HCT116 (cell line): ENCODE results near the gene C15orf61.

ENCODE experiments used
- EZH2 ChIP-seq: fragments of 200-600 bp; sonication (generic); IDR thresholded peaks from 2 replicates; pipeline ENCODE4 v1.6.1; 2017; ENCODE audit warnings: antibody characterized with exemption, mixed run types
- EZH2phosphoT487 ChIP-seq: fragments of 200-600 bp; IDR thresholded peaks from 2 replicates; pipeline ENCODE4 v1.6.1; 2018; ENCODE audit warnings: antibody characterized with exemption, borderline replicate concordance
- FOSL1 ChIP-seq: IDR thresholded peaks from 2 replicates; pipeline ENCODE4 v1.6.1; 2012; ENCODE audit warnings: low read depth

- no peak for TF ChIP-seq EZH2
- TF ChIP-seq FOSL1 = no peak
- no peak for TF ChIP-seq EZH2phosphoT487
These were observed 43.4 kb downstream of the C15orf61 start for GRCh38 chr15:67564021-67564967.
